ENCODE measurements around the gene SLC39A11. TPM values are rescaled to one million over a fixed set of nuclear protein-coding genes. Genes with fewer than 3 reads are reported as not detected.

SLC39A11 gene
- total RNA-seq, 1 experiment from 2014 or later, result 15.8 TPM

GRCh38 chr17:72985882-72986720, 106.4 kb downstream of the SLC39A11 start:
- CTCF ChIA-PET, result interaction anchor here (0.6 to 3.0 kb wide), 26 partner anchors 9 to 1849 kb away, joined by 3 to 14 read pairs (median 3); no protein-coding TSS in a partner anchor
- peak; percentile 84 for TF ChIP-seq CTCF (IDR thresholded peaks at IDR 0.05; ENCODE audit: unreplicated experiment)
- no peak overlapping the region for H3K27ac Mint-ChIP-seq (ENCODE audit: low read depth, unreplicated experiment)
- H3K4me3 Mint-ChIP-seq (ENCODE audit: unreplicated experiment), result no peak overlapping the region
- peaks cover 6% of the 10 kb centered on the region for H3K36me3 Mint-ChIP-seq (ENCODE audit: insufficient read depth, unreplicated experiment)
- intact Hi-C loops (cut with micrococcal nuclease), result loop anchor here (1.0 to 5.0 kb wide), 4 partner anchors 170 to 424 kb away; no protein-coding TSS in a partner anchor
- no peaks in the 10 kb centered on the region for H3K4me1 Mint-ChIP-seq (ENCODE audit: insufficient read depth, unreplicated experiment)
- POLR2A ChIA-PET, result no interaction called here
- no TSS peak for BruUV-seq (replicated peaks)
- H3K27me3 Mint-ChIP-seq (ENCODE audit: insufficient read depth, unreplicated experiment), result no peaks in the 10 kb centered on the region
- peak; percentile 82 for DNase-seq (ENCODE audit: unreplicated experiment)
- no peaks in the 10 kb centered on the region for H3K9me3 Mint-ChIP-seq (ENCODE audit: unreplicated experiment)

- ChIA-PET CTCF (interaction anchor here (0.6 to 3.0 kb wide), 4 partner anchors 10 to 680 kb away, joined by 3 to 14 read pairs (median 3); no protein-coding TSS in a partner anchor), POLR2A (interaction anchor here (1.6 kb wide), 1 partner anchor 28 kb away, joined by 4 read pairs; no protein-coding TSS in a partner anchor)
- H3K27me3 Mint-ChIP-seq (ENCODE audit: insufficient read depth, unreplicated experiment), result no peaks in the 10 kb centered on the region
- DNase-seq (ENCODE audit: unreplicated experiment), result no peak
- no peak overlapping the region for H3K27ac Mint-ChIP-seq (ENCODE audit: low read depth, unreplicated experiment)
- no peak overlapping the region for H3K4me3 Mint-ChIP-seq (ENCODE audit: unreplicated experiment)
- BruUV-seq (replicated peaks), result no TSS peak
- TF ChIP-seq CTCF (IDR thresholded peaks at IDR 0.05; ENCODE audit: unreplicated experiment), result no peak
- H3K4me1 Mint-ChIP-seq (ENCODE audit: insufficient read depth, unreplicated experiment), result no peaks in the 10 kb centered on the region
- peaks cover 6% of the 10 kb centered on the region for H3K36me3 Mint-ChIP-seq (ENCODE audit: insufficient read depth, unreplicated experiment)
- intact Hi-C loops (cut with micrococcal nuclease), result loop anchor here (5.0 kb wide), 2 partner anchors 258 to 423 kb away; no protein-coding TSS in a partner anchor
- H3K9me3 Mint-ChIP-seq (ENCODE audit: unreplicated experiment), result no peaks in the 10 kb centered on the region
Observed at GRCh38 chr17:72984926-72985325, 107.6 kb downstream of the SLC39A11 start.

- intact Hi-C loops (cut with micrococcal nuclease), result no loop called here
- H3K4me1 Mint-ChIP-seq (ENCODE audit: insufficient read depth, unreplicated experiment), result no peaks in the 10 kb centered on the region
- H3K36me3 Mint-ChIP-seq (ENCODE audit: insufficient read depth, unreplicated experiment), result peaks cover 7% of the 10 kb centered on the region
- no peaks in the 10 kb centered on the region for H3K9me3 Mint-ChIP-seq (ENCODE audit: unreplicated experiment)
- no peak for TF ChIP-seq CTCF (IDR thresholded peaks at IDR 0.05; ENCODE audit: unreplicated experiment)
- no peak overlapping the region for H3K4me3 Mint-ChIP-seq (ENCODE audit: unreplicated experiment)
- ChIA-PET POLR2A (interaction anchor here (0.5 to 1.6 kb wide), 2 partner anchors 28 to 167 kb away, joined by 4 read pairs; no protein-coding TSS in a partner anchor), CTCF (interaction anchor here (0.6 to 3.0 kb wide), 4 partner anchors 10 to 858 kb away, joined by 3 to 14 read pairs (median 3); no protein-coding TSS in a partner anchor)
- DNase-seq (ENCODE audit: unreplicated experiment), result peak; percentile 49
- H3K27me3 Mint-ChIP-seq (ENCODE audit: insufficient read depth, unreplicated experiment), result no peaks in the 10 kb centered on the region
- no TSS peak for BruUV-seq (replicated peaks)
- no peak overlapping the region for H3K27ac Mint-ChIP-seq (ENCODE audit: low read depth, unreplicated experiment)
Observed at GRCh38 chr17:72984145-72984925, 108.2 kb downstream of the SLC39A11 start.

GRCh38 chr17:72982680-72983079, 109.8 kb downstream of the SLC39A11 start:
- BruUV-seq (replicated peaks), result no TSS peak
- TF ChIP-seq CTCF (IDR thresholded peaks at IDR 0.05; ENCODE audit: unreplicated experiment), result no peak
- Mint-ChIP-seq H3K4me1 (ENCODE audit: insufficient read depth, unreplicated experiment) (peaks cover 6% of the 10 kb centered on the region), H3K27me3 (ENCODE audit: insufficient read depth, unreplicated experiment) (no peaks in the 10 kb centered on the region), H3K27ac (ENCODE audit: low read depth, unreplicated experiment) (no peak overlapping the region), H3K9me3 (ENCODE audit: unreplicated experiment) (no peaks in the 10 kb centered on the region), H3K36me3 (ENCODE audit: insufficient read depth, unreplicated experiment) (peaks cover 6% of the 10 kb centered on the region), H3K4me3 (ENCODE audit: unreplicated experiment) (no peak overlapping the region)
- ChIA-PET CTCF (interaction anchor here (0.8 kb wide), 1 partner anchor 422 kb away, joined by 3 read pairs; no protein-coding TSS in a partner anchor), POLR2A (no interaction called here)
- intact Hi-C loops (cut with micrococcal nuclease), result no loop called here
- DNase-seq (ENCODE audit: unreplicated experiment), result no peak
